Coronary artery (tissue), 2 donors: ENCODE data around the gene ANGPT4.

Source experiments
- DNase-seq: peaks from one replicate; pipeline ENCODE4 v3.0.0-alpha.2; 2017; ENCODE audit warnings: low spot score
- H3K27ac ChIP-seq, 2 donors: fragments of 200-600 bp; sonication (generic); one replicate each; pipeline ENCODE4 v1.5.1; 2016 to 2019
- H3K4me3 ChIP-seq: fragments of 200-600 bp; sonication (generic); 2 replicates; pipeline ENCODE4 v1.5.1; 2016; ENCODE audit warnings: mild to moderate bottlenecking, moderate library complexity
- TF ChIP-seq, protein P1 (sequence below): fragments of 200-600 bp; sonication (generic); IDR thresholded peaks from one replicate; pipeline ENCODE4 v1.5.1; 2019; ENCODE audit warnings: antibody characterized with exemption

ANGPT4 gene

DNA sequence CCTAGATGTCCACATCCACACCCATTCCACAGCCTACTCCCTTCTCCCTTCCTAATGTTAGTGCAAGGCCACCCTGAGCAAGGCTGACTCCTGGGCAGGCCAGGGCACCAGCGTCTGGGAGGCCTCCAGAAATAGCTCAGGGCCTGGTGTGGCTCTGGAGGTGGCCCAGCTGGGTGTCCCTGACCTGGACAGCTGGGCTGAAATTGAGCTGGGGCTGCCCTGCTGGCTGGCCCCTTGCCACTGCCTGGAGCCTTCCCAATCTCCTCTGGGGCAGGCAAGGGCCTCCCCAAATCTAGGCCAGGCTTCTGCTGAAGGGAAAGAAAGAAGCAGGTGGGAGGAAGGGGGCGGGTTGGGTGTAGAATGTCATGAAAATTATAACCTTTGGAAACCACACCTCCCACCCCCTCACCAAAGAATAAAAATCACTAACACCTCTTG lies 80.5 kb downstream of the ANGPT4 start:
- no peak for DNase-seq
- Histone ChIP-seq H3K27ac (peak overlapping the region in 1 of 2 donors; percentile 15), H3K4me3 (peak overlapping the region; percentile 6)
- TF ChIP-seq, protein P1, sequence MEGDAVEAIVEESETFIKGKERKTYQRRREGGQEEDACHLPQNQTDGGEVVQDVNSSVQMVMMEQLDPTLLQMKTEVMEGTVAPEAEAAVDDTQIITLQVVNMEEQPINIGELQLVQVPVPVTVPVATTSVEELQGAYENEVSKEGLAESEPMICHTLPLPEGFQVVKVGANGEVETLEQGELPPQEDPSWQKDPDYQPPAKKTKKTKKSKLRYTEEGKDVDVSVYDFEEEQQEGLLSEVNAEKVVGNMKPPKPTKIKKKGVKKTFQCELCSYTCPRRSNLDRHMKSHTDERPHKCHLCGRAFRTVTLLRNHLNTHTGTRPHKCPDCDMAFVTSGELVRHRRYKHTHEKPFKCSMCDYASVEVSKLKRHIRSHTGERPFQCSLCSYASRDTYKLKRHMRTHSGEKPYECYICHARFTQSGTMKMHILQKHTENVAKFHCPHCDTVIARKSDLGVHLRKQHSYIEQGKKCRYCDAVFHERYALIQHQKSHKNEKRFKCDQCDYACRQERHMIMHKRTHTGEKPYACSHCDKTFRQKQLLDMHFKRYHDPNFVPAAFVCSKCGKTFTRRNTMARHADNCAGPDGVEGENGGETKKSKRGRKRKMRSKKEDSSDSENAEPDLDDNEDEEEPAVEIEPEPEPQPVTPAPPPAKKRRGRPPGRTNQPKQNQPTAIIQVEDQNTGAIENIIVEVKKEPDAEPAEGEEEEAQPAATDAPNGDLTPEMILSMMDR: no peak

DNA sequence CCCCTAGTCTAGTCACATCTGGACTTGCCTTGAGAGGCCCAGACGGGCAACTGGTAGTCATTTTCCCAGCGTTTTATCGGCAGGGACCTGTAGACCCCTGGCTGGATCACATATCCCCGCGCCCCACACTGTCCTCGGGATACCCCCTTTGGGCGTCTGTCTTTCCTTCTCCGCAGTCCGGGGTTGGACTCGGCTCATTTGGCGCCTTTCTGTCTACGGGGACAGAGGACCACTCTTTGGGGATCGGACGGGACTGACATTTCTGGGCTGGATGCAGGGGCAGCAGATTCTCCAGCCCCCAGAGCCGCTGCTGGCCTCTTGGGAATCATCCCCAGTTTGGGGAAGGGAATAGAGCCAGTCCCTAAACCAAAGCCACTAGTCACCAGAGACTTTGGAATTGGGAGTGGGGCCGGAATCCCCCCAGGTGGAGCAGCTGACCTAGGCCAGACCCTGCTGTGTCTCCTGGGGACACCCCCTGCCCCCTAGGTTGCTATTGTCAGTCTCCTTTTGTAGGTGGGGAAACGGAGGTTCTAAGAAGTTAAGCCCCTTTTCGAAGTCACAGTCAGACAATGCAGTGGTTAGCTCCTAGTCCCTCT lies 81.9 kb downstream of the ANGPT4 start:
- TF ChIP-seq, protein P1: no peak
- peak overlapping the region; percentile 57 to 89 for H3K27ac ChIP-seq
- peak overlapping the region; percentile 96 for H3K4me3 ChIP-seq
- DNase-seq: no peak

DNA sequence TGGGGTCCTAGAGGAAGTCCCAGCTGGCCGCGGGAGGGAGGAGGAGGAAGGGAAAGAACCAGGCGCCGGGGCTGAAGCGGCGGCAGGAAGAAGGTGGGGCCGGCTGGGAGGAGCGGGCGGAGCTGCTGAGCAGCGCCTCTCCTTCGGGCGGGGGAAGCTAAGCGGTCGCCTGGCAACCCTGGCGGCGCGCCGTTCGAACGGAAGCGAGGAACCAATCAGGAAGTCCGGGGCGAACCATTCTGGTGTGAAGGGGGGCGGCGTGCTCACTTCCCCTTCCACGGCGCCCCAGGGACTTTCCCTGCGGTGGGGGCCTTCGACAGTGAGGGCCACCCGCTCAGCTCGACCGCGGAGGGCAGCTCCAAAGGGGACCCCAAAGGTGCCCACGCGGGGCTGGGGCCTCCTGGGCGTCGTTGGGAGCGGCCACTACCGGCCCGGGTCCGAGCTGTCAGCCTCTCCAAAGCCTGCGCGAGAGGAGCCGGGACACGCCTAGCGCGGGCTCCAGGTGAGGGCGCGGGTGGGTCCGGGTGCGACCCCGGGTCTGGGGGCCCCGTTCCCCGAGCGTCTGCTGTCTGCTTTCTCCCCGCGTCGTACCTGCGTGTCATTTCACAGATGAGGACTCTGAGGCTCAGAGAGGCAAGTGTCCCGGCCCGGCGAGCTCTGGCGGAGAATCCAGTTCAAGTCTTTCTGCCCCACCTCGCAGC lies 82.5 kb downstream of the ANGPT4 start, which contains the start of gene FAM110A:
Gene FAM110A (plus strand): TSS at position 266 of the 701 bp plus-strand sequence. CDS start 11,090 bp downstream, outside the sequence.
- peak; percentile 94 for DNase-seq
- H3K27ac ChIP-seq: peak within 1 kb of the TSS; percentile 57 to 89
- TF ChIP-seq, protein P1: no peak
- peak within 1 kb of the TSS; percentile 96 for H3K4me3 ChIP-seq

DNA sequence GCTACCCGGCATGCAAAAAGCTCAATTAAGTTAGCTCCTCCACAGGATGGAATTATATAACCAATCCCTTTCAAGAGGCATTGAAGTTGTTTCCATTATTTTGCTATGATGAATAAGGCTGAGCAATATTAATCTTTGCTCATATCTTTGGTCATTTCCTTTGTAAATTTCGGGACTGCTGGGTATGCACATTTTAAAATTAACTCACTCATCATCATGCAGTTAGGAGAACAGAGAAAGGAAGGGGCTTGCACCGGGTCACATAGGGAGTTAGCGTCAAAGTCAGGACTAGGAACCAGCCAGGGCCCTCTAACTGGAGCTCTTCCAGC lies 83.0 kb downstream of the ANGPT4 start:
- TF ChIP-seq, protein P1: no peak
- DNase-seq: no peak
- Histone ChIP-seq H3K4me3 (peak overlapping the region; percentile 96), H3K27ac (peak overlapping the region; percentile 57 to 89)

DNA sequence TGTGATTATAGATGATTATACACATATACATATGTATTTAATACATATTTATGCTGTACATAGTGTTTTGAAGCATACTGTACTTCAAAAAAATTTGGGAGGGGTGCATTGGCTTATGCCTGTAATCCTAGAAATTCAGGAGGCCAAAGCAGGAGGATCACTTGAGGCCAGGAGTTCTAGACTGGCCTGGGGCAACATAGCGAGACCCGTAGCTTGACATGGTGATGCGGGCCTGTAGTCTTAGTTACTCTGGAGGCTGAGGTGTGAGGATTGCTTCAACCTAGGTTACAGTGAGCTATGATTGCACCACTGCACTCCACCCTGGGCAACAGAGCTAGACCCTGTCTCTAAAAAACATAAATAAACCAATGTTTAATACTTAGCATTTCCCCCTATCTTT lies 84.2 kb downstream of the ANGPT4 start:
- Histone ChIP-seq H3K27ac (no peak overlapping the region), H3K4me3 (no peak overlapping the region)
- no peak for DNase-seq
- TF ChIP-seq, protein P1: no peak

DNA sequence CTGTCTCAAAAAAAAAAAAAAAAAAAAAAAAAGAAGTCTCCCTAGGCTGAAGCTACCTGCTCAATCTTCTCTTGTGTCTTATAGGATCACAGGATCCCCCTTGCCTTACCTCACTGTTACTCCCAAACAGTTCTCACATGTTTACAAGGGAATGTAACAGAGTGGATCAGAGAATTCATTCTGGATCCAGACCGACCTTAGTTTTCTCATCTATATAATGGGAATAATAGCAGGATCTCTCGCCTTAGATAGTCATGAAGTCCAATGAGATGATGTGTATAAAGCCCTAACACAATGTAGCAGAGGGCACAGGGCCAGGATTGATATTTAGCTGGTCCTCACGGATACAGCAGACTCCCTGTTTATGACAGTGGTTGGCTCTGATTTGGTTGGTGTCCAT lies 84.9 kb downstream of the ANGPT4 start:
- TF ChIP-seq, protein P1: no peak
- no peak for DNase-seq

More for the DNA sequence above, 84.9 kb downstream of the ANGPT4 start:
- Histone ChIP-seq H3K27ac (no peak overlapping the region), H3K4me3 (no peak overlapping the region)
